ENCODE data around the gene PRKAG2. TPM values are rescaled to one million over a fixed set of nuclear protein-coding genes. Genes with fewer than 3 reads are reported as not detected.

PRKAG2 gene
- total and polyA plus RNA-seq, 2 experiments from 2014 or later: 9.1 to 14.9 TPM

GRCh38 chr7:151890355-151891004, 13.6 kb upstream of the PRKAG2 start:
- Mint-ChIP-seq H3K4me1 (peaks cover 14% of the 10 kb centered on the region), H3K9me3 (no peaks in the 10 kb centered on the region), H3K36me3 (ENCODE audit: low read depth) (no peaks in the 10 kb centered on the region), H3K27ac (no peak overlapping the region), H3K27me3 (ENCODE audit: insufficient read depth, low read depth, poor library complexity) (peaks cover 6% of the 10 kb centered on the region), H3K4me3 (no peak overlapping the region)
- peak overlapping the region; percentile 56; the same call in 1 of the 2 replicates for H2AFZ ChIP-seq
- H3K79me2 ChIP-seq (replicated peaks; ENCODE audit: insufficient read depth): no peaks in the 10 kb centered on the region
- TF ChIP-seq JUNB (IDR thresholded peaks at IDR 0.05; ENCODE audit: unreplicated experiment) (no peak), CREB1 (CRISPR knock-in tag; IDR thresholded peaks at IDR 0.05; ENCODE audit: low read depth) (no peak), ZNF114 (CRISPR knock-in tag; IDR thresholded peaks at IDR 0.05) (no peak), REST (IDR thresholded peaks at IDR 0.05; ENCODE audit: unreplicated experiment) (no peak), STAT1 (IDR thresholded peaks at IDR 0.05; ENCODE audit: unreplicated experiment) (no peak), EZH2 (IDR thresholded peaks at IDR 0.05; ENCODE audit: low read depth, unreplicated experiment) (no peak), ZNF331 (CRISPR knock-in tag; IDR thresholded peaks at IDR 0.05; ENCODE audit: low read depth) (no peak), NANOG (IDR thresholded peaks at IDR 0.05; ENCODE audit: borderline replicate concordance) (no peak)
- TF ChIP-seq, protein P1, sequence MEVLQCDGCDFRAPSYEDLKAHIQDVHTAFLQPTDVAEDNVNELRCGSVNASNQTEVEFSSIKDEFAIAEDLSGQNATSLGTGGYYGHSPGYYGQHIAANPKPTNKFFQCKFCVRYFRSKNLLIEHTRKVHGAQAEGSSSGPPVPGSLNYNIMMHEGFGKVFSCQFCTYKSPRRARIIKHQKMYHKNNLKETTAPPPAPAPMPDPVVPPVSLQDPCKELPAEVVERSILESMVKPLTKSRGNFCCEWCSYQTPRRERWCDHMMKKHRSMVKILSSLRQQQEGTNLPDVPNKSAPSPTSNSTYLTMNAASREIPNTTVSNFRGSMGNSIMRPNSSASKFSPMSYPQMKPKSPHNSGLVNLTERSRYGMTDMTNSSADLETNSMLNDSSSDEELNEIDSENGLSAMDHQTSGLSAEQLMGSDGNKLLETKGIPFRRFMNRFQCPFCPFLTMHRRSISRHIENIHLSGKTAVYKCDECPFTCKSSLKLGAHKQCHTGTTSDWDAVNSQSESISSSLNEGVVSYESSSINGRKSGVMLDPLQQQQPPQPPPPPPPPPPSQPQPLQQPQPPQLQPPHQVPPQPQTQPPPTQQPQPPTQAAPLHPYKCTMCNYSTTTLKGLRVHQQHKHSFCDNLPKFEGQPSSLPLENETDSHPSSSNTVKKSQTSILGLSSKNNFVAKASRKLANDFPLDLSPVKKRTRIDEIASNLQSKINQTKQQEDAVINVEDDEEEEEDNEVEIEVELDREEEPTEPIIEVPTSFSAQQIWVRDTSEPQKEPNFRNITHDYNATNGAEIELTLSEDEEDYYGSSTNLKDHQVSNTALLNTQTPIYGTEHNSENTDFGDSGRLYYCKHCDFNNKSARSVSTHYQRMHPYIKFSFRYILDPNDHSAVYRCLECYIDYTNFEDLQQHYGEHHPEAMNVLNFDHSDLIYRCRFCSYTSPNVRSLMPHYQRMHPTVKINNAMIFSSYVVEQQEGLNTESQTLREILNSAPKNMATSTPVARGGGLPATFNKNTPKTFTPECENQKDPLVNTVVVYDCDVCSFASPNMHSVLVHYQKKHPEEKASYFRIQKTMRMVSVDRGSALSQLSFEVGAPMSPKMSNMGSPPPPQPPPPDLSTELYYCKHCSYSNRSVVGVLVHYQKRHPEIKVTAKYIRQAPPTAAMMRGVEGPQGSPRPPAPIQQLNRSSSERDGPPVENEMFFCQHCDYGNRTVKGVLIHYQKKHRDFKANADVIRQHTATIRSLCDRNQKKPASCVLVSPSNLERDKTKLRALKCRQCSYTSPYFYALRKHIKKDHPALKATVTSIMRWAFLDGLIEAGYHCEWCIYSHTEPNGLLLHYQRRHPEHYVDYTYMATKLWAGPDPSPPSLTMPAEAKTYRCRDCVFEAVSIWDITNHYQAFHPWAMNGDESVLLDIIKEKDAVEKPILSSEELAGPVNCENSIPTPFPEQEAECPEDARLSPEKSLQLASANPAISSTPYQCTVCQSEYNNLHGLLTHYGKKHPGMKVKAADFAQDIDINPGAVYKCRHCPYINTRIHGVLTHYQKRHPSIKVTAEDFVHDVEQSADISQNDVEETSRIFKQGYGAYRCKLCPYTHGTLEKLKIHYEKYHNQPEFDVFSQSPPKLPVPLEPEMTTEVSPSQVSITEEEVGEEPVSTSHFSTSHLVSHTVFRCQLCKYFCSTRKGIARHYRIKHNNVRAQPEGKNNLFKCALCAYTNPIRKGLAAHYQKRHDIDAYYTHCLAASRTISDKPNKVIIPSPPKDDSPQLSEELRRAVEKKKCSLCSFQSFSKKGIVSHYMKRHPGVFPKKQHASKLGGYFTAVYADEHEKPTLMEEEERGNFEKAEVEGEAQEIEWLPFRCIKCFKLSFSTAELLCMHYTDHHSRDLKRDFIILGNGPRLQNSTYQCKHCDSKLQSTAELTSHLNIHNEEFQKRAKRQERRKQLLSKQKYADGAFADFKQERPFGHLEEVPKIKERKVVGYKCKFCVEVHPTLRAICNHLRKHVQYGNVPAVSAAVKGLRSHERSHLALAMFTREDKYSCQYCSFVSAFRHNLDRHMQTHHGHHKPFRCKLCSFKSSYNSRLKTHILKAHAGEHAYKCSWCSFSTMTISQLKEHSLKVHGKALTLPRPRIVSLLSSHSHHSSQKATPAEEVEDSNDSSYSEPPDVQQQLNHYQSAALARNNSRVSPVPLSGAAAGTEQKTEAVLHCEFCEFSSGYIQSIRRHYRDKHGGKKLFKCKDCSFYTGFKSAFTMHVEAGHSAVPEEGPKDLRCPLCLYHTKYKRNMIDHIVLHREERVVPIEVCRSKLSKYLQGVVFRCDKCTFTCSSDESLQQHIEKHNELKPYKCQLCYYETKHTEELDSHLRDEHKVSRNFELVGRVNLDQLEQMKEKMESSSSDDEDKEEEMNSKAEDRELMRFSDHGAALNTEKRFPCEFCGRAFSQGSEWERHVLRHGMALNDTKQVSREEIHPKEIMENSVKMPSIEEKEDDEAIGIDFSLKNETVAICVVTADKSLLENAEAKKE (CRISPR knock-in tag; IDR thresholded peaks at IDR 0.05): no peak
- TF ChIP-seq, protein P2, sequence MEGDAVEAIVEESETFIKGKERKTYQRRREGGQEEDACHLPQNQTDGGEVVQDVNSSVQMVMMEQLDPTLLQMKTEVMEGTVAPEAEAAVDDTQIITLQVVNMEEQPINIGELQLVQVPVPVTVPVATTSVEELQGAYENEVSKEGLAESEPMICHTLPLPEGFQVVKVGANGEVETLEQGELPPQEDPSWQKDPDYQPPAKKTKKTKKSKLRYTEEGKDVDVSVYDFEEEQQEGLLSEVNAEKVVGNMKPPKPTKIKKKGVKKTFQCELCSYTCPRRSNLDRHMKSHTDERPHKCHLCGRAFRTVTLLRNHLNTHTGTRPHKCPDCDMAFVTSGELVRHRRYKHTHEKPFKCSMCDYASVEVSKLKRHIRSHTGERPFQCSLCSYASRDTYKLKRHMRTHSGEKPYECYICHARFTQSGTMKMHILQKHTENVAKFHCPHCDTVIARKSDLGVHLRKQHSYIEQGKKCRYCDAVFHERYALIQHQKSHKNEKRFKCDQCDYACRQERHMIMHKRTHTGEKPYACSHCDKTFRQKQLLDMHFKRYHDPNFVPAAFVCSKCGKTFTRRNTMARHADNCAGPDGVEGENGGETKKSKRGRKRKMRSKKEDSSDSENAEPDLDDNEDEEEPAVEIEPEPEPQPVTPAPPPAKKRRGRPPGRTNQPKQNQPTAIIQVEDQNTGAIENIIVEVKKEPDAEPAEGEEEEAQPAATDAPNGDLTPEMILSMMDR (conservative IDR thresholded peaks at IDR 0.05; ENCODE audit: low read depth in 2 of 2): no peak
- TF ChIP-seq, protein P3, sequence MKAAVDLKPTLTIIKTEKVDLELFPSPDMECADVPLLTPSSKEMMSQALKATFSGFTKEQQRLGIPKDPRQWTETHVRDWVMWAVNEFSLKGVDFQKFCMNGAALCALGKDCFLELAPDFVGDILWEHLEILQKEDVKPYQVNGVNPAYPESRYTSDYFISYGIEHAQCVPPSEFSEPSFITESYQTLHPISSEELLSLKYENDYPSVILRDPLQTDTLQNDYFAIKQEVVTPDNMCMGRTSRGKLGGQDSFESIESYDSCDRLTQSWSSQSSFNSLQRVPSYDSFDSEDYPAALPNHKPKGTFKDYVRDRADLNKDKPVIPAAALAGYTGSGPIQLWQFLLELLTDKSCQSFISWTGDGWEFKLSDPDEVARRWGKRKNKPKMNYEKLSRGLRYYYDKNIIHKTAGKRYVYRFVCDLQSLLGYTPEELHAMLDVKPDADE (IDR thresholded peaks at IDR 0.05): no peak
- H3K27ac ChIP-seq (ENCODE audit: low read depth): no peak overlapping the region
- H3K27me3 ChIP-seq (ENCODE audit: insufficient read depth): no peaks in the 10 kb centered on the region
- H3K36me3 ChIP-seq (ENCODE audit: insufficient read depth): no peaks in the 10 kb centered on the region
- DNase-seq (ENCODE audit: low spot score): no peak
- H4K20me1 ChIP-seq (replicated peaks; ENCODE audit: insufficient read depth): no peaks in the 10 kb centered on the region
- no peaks in the 10 kb centered on the region for H3K9me2 ChIP-seq (ENCODE audit: insufficient read depth)
- no peak overlapping the region for H3K4me2 ChIP-seq
- no peaks in the 10 kb centered on the region for H3K4me1 ChIP-seq (ENCODE audit: insufficient read depth)
- no peak overlapping the region for H3K4me3 ChIP-seq
- peak; percentile 49 for ATAC-seq
- H3F3A ChIP-seq (replicated peaks; ENCODE audit: low read depth): no peaks in the 10 kb centered on the region
